Erythroblast (primary cell): ENCODE measurements around the gene CST3.
"Not testable (repeated sequence)": the region's sequence is repeated elsewhere in the genome, so short reads cannot be mapped to it uniquely, and the experiment has no call there.

Source experiments
- DNase-seq, 2 experiments: peaks; one replicate each; lab custom pipeline; 2025; lab: John Stamatoyannopoulos, UW
- GATA1 ChIP-seq: IDR thresholded peaks from 2 replicates; pipeline ENCODE4 v1.6.1; 2011; ENCODE audit warnings: low read depth, mild to moderate bottlenecking, control low read depth, low read length, moderate library complexity
- POLR2A ChIP-seq: IDR thresholded peaks from 2 replicates; pipeline ENCODE4 v1.6.1; 2011; ENCODE audit warnings: mild to moderate bottlenecking, low read length

The CST3 gene

DNA sequence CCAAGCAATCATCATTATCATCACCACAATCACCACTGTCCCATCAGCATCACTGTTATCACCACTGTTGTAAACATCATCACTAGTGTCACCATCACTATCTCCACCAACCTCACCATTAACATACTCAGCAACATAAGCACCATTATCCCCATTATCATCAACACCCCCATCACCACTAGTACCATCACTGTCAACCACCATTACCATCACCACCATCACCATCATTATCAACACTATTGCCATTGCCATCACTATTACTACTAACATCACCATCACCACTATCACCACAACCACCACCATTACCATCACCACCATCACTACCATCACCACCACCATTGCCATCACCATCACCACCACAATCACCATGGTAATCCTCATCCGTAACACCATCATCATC lies 31.6 kb upstream of the CST3 start:
- no peak for DNase-seq
- no peak for TF ChIP-seq GATA1
- TF ChIP-seq POLR2A = no peak

DNA sequence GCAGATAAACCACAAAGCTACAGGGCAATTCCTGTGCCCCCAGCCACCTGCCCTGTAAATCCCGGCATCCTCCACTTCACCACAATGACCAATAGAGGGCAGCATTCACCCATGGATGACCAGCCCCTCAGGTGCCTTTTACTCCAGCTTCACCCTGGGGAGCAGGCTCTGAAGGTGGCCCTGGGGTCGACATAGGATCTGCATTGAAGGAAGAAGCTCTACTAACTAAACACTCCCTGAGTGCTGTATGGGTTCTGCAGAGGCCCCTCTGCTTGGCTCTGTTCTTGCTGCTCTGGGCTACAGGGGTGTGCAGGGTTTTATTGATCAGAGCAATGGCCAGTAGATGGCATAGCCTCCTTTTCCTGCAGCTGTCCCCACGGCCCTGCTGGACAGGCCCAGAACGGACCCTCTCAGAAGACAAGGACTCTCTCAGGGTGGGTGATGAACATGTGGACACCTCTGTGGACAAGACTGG lies 30.8 kb upstream of the CST3 start:
- TF ChIP-seq POLR2A = no peak
- TF ChIP-seq GATA1 = no peak
- peak; percentile 42 to 71 for DNase-seq

DNA sequence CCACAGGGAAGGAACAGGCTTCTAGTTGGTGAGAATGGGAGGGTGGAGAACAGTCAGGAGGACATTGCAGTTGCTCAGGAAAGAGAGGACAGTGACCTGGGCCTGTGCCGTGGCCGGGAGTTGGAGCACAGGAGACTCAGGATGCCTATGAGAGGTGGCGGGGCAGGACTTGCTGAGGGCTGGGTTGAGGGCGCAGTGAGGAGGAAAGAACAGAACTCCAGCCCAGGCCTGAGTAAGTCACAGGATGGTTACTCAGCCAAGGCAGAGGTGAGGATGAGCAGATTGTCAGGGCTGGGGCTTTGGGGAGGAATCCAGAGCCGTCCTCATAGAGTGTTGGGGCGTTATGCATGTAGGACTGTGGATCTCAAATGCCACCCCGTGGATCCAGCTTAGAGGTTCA lies 29.9 kb upstream of the CST3 start:
- TF ChIP-seq POLR2A (no peak), GATA1 (no peak)
- DNase-seq = no peak

DNA sequence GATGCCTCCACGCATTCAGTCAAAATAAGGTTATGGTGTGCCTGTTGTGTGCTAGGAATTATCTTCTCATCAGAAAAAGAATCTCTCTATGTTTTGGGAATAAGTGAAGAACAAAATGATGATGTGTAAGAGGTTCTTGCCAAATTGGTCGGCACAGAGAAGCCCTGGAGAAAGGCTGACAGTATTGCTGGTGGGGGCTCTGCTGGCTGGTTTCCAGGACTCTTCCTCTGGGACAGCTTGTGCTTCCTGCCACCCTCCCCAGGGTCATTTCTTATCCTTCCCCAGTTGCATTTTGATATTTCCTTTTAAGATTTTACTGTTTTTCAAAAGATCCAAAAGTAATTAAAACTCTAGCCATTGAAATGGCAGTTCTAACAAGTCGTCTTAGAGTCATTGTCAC lies 28.9 kb upstream of the CST3 start:
- TF ChIP-seq GATA1 (no peak), POLR2A (no peak)
- DNase-seq = no peak

DNA sequence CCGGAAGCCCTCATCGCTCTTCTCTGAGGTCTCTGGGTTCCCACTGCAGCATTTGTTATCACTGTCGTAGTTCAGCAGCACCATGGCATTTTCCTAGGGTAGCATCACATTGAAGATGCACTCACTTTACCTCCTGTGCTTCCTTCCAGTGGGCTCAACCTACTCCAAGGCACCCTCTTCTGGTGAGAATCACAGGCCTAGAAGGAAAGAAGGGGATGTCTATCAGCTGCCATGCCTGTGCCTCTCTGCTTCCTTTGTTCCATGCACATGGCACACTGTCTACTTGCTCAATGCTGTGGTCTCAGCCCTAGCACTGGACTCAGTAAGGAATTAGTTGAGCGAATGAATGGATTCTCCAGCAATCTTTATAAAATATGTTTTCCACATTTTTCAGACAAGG lies 28.4 kb upstream of the CST3 start:
- no peak for DNase-seq
- no peak for TF ChIP-seq GATA1
- TF ChIP-seq POLR2A = no peak

DNA sequence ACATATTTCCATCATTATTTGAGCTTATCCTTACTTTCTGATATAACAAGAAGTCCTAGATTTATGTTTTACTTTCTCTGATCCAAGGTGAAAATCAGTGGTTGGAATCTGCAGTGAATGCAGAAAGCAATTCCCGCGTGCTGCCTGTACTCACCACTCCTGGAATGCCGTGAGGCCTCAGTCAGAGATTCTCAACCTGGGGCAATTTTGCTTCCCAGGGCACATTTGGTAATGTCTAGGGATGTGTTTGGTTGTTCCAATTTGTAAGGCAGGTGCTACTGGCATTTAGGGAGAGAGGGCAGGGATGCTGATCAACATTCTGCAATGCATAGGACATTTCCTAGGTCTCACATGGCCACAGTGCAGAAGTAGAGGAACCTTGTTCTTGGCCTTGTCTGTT lies 27.2 kb upstream of the CST3 start:
- no peak for TF ChIP-seq GATA1
- TF ChIP-seq POLR2A = no peak

DNA sequence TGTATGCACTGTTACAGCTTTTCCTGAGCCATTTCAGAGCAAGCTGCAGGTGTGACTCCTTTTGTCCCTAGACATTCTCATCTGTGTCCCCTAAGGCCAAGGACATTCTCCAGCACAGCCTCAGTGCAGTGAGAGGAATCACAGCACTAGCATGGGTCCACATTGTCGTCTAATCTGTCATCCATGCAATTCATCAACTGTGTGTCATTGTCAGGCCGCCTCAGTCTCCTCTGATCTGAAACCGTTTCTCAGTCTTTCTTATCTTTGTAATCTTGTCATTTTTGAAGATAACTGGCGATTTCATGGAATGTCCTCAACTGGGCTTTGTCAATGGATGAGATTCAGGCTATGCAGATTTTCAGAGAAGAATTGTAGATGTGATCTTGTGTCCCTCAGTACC lies 26.3 kb upstream of the CST3 start:
- not testable (repeated sequence) for DNase-seq

More for the DNA sequence above, 27.2 kb upstream of the CST3 start:
- no peak for DNase-seq

DNA sequence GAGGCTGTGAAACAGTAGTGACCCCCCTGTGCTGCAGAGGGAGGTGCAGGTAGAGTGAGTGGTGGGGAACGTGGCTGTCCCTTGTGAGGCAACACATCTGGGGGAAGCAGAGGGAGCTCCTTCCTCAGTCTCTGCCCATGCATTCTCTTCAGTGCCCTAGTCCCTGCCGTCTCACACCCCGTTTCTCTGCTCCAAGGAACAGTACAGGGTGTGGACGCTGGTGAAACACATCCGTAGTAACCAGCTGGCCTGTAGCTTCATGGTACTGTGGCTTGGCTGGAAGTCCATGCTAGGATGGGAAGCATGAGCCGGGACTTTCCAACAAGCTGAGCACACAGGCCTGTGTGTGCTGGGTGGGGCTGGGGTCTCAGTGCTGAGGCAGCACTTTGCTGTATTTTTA lies 25.4 kb upstream of the CST3 start:
- DNase-seq = no peak
- TF ChIP-seq GATA1 (no peak), POLR2A (no peak)

DNA sequence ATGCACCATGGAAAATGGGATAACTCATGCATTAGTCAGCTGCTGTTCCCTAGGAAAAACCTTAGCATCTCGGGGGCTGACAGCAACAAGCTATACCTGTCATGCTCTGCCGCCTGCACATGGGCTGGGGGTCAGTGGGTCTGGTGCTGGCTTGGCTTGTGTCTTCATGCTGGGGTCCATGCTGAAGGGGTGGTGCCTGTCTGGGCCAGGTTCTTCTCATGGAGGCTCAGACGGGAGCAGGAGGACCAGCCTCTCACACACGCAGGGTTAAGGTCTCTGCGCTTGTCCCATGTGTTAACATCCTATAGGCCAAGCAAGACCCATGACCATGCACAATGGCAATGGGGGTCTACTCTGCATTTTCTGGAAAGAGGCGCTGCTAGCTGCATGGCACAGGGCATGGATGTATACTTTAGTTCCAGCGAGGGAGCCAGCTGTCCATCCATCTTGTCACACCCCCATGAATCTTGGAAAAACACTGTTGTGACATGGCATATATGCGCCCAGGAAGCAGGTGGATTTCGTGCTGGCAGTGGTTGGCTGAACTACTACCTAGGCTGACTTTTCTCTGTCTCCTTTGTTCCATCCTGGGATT lies 24.6 kb upstream of the CST3 start:
- DNase-seq = no peak
- no peak for TF ChIP-seq POLR2A
- TF ChIP-seq GATA1 = no peak

DNA sequence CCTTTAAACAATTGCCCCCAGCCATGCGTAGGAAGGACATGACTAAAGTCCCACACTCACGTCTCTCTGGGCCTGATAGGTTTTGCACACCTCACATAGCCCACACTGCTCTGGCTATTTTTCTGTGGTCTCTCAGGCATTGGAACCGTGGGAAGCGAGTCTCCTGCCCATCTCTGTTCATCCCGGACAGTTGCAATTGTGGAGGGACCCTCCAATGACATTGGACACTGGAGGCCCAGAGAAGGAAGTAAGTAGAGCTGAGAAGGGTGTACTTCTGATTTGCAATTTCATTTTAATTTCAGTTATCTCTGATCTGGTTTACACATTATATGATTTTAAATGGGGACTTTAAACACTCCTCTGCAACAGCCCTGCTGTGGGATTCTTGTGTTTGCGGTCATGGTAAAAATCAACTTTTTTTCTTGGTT lies 23.3 kb upstream of the CST3 start:
- TF ChIP-seq POLR2A (no peak), GATA1 (no peak)
- no peak for DNase-seq

DNA sequence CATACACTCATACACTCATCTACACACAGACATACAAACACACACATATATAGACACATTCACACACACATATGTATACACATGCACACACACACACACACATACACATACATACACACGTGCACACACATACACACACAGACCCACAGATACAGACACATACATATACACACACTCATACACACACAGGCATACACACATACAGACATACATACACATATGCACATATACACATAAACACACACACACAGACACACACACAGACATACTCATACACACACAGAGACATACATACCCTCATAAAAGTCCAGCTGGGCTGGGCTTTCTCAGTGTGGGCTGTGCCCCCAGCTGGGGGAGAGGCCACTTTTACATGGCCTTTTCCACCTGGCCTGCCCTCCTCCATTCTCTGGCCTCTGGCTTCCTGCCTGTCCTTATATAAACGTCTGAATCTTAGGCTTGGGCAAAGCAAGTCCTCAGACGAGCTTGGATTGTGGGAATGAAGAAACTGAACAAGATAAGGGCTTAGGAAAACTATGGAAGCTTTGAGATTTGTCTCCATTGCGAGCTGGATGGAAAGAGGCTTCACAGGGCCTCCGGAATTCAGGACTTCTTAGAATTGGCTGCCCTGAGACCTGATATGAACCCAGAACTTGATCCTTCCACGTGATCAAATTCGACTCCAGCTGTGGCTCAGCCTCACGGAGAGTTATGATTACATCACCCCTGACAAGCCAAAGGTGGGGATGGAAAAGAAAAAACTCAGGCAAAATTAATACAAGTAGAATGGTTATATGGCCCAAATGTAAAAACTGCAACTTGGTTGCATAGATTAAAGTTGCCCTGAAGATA lies 22.5 kb upstream of the CST3 start:
- TF ChIP-seq GATA1 = no peak
- TF ChIP-seq POLR2A = no peak
- DNase-seq = no peak

DNA sequence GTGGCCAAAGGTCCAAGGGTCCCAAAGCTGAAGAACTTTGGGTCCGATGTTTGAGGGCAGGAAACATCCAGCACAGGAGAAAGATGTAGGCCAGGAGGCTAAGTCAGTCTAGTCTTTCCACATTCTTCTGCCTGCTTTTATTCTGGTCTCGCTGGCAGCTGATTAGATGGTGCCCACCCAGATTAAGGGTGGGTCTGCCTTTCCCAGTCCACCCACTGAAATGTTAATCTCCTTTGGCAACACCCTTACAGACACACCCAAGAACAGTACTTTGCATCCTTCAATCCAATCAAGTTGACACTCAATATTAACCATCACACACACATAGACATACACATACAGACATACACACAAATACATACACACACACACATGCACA lies 21.8 kb upstream of the CST3 start:
- not testable (repeated sequence) for DNase-seq

DNA sequence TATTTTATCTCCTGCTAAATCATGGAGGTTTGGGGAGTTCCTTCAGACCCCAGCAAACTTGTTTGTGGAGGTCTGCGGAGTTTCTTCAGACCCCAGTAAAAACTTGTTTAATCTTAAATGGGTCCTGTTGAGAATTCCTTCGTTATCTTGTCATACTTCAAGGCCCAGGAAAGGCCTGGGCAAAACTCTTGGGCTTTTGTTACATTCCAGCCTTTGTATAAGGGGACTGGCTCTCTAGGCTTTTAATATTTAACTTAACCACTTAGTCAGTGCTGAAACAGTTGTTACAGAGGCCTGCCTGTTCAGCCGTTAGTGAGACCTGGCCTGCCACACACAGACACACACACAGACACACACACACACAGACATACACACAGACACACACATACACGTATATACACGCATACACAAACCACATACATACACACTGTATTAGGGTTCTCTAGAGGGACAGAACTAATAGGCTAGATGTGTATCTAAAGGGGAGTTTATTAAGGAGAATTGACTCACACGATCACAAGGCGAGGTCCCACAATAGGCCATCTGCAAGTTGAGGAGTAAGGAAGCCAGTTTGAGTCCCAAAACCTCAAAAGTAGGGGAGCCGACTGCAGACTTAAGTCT lies 21.3 kb upstream of the CST3 start:
- DNase-seq = no peak
- TF ChIP-seq POLR2A (no peak), GATA1 (no peak)

DNA sequence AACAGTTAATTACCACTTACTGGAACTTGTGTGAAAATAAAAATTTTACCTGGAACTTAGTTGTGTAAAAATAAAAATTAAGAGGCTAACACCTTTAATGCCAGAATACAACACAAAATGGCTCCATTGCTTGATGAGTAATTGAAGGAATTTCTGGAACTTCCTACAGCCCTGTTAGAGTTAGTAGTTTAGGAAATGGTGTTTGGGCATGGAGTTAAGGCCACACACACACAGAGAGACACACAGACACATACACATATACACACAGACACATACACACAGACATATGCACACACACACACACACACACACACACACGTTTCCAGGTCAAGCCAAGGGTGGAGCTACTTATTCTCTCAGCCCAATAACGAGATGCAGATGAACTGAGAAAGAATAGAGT lies 20.6 kb upstream of the CST3 start:
- TF ChIP-seq POLR2A = no peak
- TF ChIP-seq GATA1 = no peak
- DNase-seq = no peak

DNA sequence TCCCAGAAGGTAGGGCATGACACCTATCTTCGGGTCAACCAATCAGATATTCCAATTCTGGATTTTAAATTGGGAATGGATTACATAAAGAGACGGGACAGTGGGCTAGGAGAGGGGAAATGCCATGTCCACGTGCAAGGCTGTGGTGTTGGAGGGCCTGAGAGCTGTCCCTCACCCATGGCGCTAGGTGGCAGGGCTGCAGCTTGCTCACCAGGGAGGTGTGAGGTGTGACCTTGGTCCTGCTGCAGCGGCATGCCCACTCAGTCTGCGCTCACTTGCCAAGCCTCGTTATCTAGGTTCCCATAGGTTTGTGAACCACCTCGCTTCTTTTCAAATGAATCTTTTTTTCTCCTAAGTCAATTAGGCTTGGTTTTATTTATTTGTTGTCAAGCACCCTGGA lies 19.4 kb upstream of the CST3 start:
- TF ChIP-seq POLR2A (no peak), GATA1 (no peak)

More for the DNA sequence above, 19.4 kb upstream of the CST3 start:
- DNase-seq = no peak
